GM19395 (cell line): ENCODE measurements around the gene NR1H2.
"Not testable (repeated sequence)": the region's sequence is repeated elsewhere in the genome, so short reads cannot be mapped to it uniquely, and the experiment has no call there.

Experiments used
- ATAC-seq: cut with Tn5 transposase; IDR thresholded peaks from one replicate; pipeline ENCODE4 v1.9.1; 2021; ENCODE audit warnings: mild to moderate bottlenecking, moderate library complexity; ENCODE audit not compliant: unreplicated experiment

NR1H2 gene

GRCh38 chr19:50376166-50377050 is at the start of gene NR1H2:
NR1H2 (plus strand) TSS chr19:50376457; CDS start chr19:50377606, 1,149 bp downstream.
- peak; percentile 86 for ATAC-seq

GRCh38 chr19:50327013-50327412 is 49.2 kb upstream of the NR1H2 start:
- ATAC-seq, result no peak

GRCh38 chr19:50327461-50328223 is 48.6 kb upstream of the NR1H2 start:
- ATAC-seq, result no peak

GRCh38 chr19:50328224-50328872 is 47.9 kb upstream of the NR1H2 start:
- ATAC-seq, result no peak

GRCh38 chr19:50328873-50329145 is 47.4 kb upstream of the NR1H2 start:
- ATAC-seq, result no peak

GRCh38 chr19:50329146-50329925 is 46.9 kb upstream of the NR1H2 start, which contains the start of gene KCNC3:
KCNC3 (minus strand) TSS chr19:50329377; CDS start chr19:50329082, 295 bp downstream.
- ATAC-seq, result peak; percentile 63

DNA sequence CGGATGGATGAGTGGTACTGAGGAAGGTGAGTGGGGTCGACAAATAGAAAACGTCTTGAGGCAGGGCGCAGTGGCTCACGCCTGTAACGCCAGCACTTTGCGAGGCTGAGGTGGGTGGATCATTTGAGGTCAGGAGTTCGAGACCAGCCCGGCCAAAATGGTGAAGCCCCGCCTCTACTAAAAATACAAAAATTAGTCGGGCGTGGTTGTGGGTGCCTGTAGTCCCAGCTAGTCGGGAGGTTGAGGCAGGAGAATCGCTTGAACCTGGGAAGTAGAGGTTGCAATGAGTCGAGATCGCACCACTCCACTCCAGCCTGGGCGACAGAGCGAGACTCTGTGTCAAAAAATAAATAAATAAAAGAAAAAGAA is 46.3 kb upstream of the NR1H2 start:
- not testable (repeated sequence) for ATAC-seq

- peak; percentile 23 for ATAC-seq
These were observed 45.7 kb upstream of the NR1H2 start for GRCh38 chr19:50330365-50331078.

DNA sequence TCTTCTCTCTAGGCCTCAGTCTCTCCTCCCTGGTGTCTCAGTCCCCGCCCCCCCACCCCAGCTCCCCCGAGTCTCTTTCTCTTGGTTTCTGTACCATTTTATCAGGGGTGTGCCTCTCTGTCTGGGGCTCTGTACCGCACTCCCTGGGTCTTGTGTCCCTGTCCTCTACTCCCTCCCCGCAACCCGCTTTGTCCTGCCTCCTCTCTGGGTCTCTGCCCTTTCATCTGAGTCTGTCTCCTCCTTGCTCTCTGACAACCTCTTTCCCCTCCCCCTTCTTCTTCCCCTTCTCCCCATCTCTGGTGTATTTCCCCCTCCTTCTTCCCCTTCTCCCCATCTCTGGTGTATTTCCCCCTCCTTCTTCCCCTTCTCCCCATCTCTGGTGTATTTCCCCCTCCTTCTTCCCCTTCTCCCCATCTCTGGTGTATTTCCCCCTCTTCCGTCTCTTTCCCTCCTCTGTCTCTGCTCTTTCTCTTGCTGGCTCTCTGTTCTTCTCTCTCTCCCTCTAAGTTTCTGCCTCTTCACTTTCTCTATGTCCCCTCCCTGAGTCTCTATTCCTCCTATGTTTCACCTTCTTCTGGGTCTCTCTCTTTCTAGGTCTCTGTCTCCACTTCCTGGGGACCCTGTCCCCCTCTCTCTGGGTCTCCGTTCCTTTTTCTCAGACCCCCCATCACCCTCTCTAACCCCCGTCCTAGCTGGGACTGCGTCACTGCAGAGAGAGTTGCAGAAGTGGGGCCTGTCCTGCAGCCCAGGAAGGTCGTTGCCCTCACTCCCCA is 44.9 kb upstream of the NR1H2 start:
- no peak for ATAC-seq

GRCh38 chr19:50331994-50332243 is 44.3 kb upstream of the NR1H2 start:
- no peak for ATAC-seq

DNA sequence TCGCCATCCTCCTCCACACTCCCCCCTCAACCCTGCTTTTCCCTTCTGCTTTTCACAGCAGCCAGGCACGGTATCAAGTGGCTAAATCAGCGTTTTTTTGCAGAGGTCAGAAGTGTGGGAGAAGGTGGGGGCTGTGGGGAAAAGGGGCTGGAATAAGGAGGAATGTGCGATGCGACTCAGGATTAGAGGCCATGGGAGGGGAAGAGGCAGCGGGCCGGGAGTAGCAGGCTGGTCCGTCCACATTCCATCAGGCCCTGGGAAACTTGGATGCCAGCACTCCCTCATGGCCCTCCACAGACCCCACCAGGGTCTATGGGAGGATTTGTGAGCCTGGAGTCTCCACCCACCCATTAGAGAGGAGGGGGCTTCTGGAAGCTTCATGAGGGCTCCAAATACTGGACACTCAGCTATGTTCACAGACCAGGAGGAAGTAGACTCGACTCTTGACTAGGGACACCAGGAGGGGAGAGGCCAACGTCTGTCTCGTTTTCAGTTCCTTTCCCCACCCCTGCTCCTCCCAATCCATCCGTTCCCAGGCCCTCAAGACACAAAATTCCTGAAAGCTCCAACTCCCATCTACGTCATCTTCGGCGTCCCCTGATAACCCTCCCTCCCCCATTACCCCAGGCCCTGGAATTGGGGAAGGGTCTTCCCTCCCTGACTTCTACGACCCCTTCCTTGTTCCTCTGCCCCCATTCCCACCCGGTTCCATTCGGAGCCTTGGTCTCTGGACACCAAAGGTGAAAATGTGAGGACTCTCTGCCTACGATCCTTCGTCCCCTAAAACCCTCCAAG is 43.8 kb upstream of the NR1H2 start:
- no peak for ATAC-seq

- ATAC-seq, result peak; percentile 49
These were observed 43.0 kb upstream of the NR1H2 start for GRCh38 chr19:50333235-50333736.

DNA sequence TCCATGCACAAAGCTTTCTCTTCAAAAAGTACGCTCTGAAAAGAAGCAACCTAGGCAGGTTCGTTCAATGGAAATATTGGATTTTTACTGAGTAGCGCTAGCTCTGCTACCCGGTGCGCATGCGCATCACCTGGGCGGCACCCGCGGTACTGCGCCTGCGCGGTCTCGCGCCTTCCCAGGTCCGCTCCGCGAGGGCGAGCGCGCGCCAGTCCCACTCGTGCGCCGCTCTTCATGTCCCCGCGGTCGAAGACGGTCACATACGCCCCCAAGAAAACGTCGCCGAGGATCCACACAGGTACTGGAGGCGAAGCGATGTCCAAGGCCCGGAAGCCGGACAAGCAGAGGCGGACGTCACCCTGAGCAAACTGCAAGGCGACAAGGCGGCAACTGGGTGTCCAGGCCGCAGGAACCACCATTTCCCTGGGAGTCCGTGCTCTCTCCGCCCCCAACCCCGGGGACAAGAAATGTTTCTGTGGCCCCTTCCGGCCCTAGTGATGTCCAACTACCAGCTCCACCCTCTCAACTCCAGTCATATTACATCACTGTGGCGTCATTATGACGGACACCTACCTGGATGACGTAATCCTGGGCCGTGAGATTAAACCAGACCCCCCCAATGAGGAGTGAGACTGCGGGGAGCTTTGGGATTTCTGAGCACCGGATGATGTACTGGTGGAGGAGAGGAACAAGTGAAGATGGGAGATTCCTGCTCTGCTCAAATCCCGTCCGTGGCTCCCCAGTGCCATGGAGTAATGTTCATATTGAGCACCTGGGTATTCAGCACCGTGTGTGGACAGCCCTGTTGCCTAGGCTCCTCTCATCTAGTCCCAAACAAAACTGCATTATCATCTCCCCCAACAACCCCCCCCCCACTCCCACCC is 42.3 kb upstream of the NR1H2 start:
- peak; percentile 29 for ATAC-seq

DNA sequence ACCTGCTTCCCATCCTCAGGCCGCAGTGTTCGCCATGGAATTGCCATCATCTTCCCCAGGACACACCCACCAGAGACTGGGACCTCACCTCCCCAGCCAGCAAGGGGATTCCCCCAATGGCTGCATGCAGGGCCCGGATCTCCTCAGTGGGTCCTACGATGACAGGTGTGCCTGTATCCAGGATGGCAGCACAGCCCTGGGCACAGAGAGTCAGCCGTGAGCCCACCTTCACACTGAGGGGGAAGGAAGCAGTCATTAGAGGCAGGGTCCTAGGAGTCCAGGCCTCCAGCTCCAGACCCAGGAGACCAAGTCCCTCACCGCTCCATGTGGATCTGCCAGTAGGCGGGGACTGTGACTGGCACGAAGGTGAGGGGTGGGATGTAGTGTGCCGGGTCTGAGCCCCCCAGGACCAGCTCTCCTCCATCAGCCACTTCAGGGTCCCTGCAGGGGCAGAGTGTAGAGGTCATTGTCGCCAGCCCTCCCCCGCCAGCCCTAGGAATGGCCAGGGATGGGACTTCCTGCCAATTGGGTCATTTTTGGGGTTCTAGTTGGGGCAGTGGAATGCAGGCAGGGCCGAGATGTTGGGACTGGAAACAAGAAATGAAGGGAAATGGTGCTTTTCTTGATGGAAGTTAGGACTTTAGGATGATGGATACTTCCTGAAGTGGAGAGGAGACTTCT is 41.4 kb upstream of the NR1H2 start:
- ATAC-seq, result no peak

DNA sequence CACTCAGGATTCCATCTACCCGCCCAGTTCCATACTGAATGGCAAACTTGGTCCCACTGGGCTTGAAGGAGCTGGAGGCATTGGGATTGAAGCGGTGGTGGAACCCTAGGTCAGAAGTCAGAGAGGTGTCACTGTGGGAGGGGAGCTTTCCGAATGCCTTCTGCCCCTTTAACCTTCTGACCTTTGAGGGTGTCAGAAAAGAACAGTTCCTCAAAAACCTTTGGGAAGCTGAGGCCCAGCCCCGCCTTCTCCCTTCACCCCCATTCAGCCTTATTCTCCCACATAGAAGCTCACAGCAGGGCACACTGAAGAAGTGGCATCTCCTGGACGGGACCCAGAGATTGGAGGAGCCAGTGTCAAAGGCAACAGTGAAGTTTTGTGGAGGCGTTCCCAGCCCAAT is 39.2 kb upstream of the NR1H2 start:
- ATAC-seq, result not testable (repeated sequence)

- ATAC-seq, result no peak
These were observed 35.9 kb upstream of the NR1H2 start for GRCh38 chr19:50340331-50340730.

- ATAC-seq, result no peak
These were observed 35.1 kb upstream of the NR1H2 start for GRCh38 chr19:50341091-50341564.
